HT-29 (cell line): Measurements from ENCODE around the gene PHTF2. TPM values are rescaled to one million over a fixed set of nuclear protein-coding genes. Genes with fewer than 3 reads are reported as not detected.
"Not testable (repeated sequence)": the region's sequence is repeated elsewhere in the genome, so short reads cannot be mapped to it uniquely, and the experiment has no call there.

Experiments
- DNase-seq: peaks from one replicate; pipeline ENCODE4 v3.0.0-alpha.2; 2015; ENCODE audit warnings: low spot score
- total RNA-seq: library from RNA; depleted of rRNA; stranded (reverse); fragments of >200 nt; shearing (Covaris generic); gene quantifications from 2 replicates; pipeline ENCODE4 v1.2.3, GENCODE V29; 2014

The PHTF2 gene
- total RNA-seq, 1 experiment from 2014 or later: 13.8 TPM

DNA sequence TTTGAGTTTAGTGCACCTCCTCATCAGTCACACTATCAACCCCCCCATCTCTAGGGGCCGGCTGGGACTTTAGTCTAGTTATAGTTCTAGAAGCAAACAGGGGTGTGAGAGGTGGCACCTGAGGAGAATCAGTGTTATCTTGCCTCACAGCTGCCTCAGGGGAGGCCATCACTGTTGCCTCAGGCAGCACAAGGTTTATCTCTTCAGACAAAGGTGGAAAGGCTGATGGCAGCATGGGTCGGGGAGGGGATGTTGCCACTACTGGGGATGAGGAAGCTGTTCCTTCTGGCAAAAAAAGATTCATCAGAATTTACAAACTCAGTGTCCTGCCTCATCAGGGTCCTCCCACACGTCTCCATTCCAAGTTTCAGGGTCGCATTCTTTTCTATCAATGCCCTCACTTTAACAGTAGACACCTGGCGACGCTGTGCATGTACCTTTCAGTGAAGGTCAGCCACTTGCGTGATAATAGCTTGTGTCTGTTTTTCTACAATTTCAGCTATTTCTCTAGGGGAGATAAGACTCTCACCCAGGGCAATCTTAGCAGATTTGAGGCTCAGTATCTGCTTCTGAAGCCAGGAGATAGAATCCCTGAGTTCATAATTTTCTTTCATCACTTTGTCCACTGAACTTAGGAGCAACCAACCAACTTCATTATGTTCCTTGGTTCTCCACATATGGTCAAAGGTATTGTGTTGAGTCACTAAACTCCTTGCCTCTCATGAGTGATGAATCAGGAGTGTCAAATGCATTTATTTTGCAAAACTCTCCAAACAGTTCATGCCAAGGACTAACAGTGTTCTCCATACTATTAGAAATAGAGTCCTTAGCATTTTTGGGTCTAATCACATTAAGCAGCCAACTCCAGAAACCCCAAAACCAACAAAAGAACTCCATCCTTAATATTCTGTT lies 75.1 kb downstream of the PHTF2 start:
- DNase-seq: not testable (repeated sequence)

DNA sequence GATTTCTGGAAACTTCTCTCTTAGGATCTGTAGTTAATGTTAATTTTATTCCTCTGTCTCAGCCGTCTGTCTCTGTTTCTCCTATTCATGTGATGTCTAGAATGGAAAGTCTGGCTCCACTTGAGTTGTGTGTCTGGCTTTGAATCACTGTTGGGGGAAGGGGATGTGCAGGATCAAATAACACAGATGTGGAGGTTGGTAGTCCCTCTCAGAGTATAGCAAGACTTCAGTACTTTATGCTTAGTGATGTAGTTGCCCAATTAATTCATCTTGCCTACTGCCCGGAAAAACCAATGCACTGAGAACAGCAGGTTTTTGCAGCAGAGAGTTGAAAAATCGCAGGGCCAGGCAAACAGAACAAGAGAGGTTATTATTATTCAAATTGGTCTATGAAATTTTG lies 79.2 kb downstream of the PHTF2 start:
- DNase-seq: no peak

DNA sequence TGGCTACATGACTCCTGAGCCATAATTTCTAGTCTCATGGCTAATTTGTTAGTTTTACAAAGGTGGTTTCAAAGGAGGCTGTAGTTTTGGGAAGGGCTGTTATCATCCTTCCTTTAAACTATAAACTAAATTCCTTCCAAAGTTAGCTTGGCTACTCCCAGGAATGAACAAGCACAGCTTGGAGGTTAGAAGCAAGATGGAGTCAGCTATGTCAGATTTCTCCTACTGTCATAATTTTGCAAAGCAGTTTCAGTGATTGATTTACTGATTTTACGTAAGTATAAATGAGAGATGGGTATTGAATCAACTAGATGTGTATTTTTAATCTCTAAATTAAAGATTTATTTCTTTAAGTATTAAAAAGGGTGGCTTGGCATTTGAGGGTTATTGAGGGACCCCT lies 79.9 kb downstream of the PHTF2 start:
- no peak for DNase-seq

DNA sequence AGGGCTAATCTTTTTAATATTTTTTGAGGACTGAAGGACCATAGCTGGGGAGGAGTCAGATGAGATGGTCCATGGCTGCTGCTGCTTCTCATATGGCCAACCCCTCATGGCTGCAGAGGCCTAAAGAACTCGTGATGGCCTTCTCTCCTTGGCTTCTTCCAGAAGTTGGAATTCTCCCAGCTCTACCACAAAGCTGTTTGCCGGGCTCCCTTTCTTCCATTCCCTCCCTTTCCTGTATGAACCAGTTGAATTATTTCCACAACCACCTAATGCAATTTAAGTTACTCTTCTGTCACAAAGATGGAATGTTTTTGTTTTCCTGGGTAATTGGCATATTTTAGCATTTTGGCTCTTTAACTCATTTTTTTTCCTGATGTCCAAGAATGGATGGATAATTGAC lies 80.7 kb downstream of the PHTF2 start:
- no peak for DNase-seq

DNA sequence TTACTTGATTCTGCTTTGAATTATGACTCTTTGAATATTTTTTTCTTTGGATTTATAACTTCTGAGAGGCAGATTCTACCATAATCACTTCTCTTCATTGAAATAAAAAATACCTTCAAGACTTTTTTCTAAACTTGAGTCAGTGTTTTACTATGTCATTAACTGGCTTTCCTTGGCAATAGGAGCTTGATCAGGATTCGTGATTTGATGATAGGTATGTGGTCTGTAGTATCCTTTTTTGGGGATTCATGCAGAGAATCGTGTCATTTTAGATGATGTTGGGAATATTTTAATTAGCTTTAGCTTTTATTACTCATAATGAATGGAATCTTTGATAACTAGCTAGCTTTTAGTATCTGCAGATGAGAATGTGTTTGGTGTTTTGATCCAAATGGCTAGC lies 83.3 kb downstream of the PHTF2 start:
- no peak for DNase-seq

DNA sequence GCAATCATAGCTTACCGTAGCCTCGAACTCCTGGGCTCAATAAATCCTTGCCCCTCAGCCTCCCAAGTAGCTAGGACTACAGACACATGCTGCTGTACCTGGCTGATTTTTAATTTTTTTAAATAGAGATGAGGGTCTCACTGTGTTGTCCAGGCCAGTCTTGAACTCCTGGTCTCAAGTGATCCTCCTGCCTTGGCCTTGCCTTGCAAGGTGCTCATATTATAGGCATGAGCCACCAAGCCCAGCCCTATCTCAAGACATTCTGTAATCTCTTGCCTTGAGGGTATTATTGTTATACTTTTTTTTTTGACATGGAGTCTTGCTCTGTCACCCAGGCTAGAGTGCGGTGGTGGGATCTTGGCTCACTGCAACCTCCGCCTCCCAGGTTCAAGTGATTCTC lies 86.6 kb downstream of the PHTF2 start:
- no peak for DNase-seq

DNA sequence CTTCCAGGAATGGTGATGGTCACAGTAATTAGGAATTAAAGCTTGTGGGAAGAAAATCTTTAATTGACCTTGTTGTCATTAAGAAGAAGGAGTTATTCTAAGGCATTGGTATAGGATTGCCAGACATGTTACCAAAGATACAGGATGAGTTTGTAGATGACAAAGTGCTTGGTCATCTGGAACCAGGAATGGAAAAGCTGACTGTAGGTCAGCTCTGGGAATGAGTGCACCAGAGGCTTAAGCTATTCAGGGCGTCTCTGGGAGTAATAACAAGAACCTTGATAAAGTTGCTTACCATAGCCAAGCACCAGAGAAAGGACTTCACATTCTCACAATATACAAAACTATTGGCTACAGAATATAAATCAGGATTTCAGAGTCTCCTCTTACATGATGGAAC lies 89.0 kb downstream of the PHTF2 start:
- DNase-seq: no peak

DNA sequence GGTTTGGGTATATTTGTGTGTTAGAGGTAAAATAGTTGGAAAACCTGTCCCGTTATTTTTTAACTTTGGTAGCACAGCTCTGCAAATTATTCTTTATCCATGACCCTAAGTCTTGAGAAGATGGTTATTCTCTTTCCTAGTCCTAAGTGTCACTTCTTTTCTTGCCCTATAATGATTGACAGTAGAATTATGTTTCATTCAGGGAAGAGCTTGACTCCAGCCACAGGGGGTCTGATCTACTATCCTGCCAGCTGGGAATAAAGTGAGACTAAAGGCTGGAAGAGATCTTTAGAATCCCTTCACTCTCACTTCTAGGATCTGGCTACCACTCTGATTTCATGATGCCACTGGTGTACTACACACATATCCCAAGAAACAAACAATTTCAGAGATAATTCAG lies 90.4 kb downstream of the PHTF2 start:
- DNase-seq: no peak

DNA sequence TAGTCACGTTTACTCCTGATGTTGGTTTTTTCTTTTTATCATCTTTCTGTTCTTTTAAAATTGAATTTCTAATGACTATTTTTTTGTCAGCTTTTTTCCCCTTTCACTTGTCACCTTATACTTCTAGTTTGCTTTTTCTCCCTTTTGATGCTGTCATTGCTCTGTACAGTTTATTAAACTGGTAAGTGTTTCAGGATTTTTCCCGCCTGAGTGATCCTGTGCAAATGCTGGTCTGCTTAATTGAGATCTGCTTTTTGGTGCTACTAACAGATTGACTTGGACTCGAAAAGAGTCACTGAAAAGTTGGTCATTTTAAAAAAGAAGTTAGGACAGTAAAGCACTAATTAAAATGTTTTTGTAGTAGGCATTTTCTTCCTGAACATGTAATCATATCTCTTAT lies 95.2 kb downstream of the PHTF2 start:
- no peak for DNase-seq

DNA sequence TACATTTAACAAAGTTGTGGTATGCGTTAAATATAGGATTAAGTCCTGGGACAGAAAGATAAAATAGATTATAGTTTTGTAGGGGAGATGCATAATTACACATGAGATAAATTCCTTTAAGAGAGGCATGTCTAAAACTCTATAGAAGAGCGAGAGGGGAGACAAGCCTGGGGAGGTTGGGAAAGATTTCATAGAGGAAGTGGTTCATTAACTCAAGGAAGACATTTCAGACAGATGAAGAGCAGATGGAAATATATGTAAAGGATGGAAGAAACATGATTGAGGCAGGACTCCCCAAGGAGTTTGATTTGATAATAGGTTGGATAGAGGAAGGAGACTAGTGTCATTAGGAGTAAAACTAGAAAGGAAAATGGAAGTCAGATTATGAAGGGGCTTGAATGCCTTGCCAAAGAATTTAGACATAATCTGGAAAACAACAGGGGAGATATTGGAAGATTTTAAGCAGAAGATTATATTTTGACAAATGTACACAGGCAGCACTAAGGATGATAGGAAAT lies 96.1 kb downstream of the PHTF2 start:
- DNase-seq: no peak

DNA sequence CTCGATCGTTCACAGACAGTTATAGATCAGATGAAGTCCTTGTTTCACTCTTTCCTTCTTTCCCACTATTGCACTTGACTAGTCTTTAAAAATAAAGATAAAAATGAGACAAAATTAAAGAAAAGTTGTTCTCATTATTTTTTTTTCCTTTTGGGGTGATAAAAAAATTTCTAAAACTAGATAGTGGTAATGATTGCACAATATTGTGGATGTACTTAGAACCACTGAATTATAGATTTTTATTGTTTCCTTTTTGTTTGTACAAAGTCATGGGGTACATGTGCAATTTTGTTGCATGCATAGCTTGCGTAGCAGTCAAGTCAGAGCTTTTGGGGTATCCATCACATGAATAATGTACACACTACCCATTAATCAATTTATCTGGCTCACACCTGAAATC lies 97.3 kb downstream of the PHTF2 start:
- DNase-seq: no peak

DNA sequence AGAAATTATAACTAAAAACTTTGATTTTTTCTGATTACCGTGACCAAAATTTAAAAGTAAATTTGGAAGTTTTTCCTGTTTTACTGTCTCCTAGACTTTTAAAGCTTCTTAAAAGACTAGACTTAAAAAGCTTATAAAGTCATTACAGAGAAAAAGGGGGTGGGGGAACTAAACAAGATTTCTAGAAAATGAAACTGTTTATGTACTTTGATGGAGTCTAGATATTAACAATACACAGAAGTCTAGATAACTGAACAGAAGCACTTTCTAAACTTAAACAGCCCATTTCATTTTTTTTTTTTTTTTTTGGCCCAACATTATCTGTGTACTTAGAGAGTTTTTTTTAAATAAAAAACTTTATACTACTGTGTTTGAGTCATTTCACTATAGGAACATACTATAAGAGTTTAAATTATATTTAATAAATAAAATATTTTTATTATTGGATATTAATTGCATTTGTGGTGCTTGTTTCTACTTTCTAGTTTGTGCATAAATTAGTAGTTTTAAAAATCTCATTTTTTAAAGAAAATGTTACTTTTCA lies 98.5 kb downstream of the PHTF2 start:
- no peak for DNase-seq

DNA sequence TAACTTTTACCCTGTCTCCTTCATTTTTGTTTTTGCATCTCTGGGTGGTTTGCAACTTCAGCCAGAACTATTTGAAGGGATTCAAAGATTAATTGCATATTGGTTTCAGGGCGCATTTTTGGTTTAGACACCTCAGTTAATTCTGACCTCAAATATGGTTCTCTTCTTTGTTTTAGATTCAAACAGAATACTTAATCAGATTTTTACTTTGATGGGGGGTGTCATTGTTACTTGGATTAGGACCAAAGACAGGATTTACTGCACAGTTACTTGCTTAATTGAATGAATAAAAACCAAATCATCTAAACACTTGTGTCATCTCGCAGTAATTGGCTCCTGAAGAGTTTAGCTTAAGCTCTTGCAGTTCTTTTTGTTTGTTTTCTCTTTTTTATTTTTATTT lies 100.9 kb downstream of the PHTF2 start:
- DNase-seq: no peak

DNA sequence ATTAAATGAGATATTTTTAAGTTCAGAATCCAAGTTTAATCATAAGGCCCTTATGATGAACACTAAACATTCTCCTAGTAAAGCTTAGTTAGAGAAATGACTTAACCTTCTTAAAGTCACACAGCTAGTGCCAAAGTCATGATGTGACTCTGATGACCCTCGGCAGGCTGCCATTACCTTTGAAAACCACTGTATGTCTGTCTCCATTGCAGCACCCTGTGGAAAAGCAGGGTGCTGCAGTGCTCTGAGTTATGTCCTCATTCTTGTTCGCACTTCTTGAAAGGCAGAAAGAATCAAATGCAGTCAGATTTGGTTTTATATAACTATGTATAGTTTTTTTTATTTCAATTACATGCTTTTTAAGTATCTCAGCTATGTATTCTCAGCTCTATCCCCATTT lies 105.0 kb downstream of the PHTF2 start:
- peak; percentile 36 for DNase-seq

DNA sequence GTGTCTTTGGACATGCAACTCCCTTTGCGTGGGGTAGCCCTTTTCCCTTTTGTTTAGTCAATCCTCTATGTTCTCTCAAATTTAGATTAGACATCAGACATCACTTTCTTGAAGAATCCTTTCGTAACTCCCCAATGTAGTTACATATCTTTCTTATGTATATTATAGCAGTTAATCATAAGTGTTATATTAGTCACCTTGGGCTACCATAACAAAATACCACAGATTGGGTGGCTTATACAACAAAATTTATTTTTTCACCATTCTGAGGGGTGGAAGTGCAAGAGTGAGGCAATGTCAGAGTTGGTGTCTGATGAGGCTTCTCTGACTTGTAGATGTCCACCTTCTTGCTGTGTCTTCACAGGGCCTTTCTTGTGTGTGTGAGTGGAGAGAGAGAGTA lies 105.7 kb downstream of the PHTF2 start:
- DNase-seq: no peak

DNA sequence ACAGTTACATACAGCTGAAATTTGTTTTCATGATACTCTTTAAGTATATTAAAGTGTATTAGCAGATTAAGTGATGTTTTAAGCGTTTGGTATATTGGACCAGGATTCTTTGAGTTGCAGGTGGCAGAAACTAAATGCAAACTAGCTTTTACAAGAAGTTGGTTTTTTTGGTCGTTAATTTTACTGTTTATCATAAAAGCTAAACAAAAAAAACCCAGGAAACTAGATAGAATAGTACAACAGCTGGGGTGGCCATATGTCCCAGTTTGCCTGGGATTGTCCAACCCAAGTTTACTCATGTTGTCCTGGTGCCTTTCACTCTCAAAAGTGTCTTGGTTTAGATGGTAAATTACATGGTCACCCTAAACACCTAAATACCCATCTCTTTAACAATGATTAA lies 108.7 kb downstream of the PHTF2 start:
- no peak for DNase-seq

DNA sequence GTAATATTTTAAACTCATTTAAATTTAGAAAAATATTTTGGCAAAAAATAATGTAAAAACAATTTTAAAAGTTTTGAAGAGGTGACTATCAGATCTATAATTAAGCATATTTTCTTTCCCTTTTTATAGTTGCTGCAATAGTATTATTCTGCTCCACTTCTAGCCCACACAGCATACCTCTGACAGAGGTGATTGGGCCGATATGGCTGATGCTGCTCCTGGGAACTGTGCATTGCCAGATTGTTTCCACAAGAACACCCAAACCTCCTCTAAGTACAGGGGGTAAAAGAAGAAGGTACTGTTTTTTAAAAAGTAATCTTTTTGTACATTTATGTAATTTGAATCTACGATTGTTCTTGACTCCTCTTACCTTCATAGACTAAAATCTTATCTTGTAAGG lies 110.1 kb downstream of the PHTF2 start:
- no peak for DNase-seq

DNA sequence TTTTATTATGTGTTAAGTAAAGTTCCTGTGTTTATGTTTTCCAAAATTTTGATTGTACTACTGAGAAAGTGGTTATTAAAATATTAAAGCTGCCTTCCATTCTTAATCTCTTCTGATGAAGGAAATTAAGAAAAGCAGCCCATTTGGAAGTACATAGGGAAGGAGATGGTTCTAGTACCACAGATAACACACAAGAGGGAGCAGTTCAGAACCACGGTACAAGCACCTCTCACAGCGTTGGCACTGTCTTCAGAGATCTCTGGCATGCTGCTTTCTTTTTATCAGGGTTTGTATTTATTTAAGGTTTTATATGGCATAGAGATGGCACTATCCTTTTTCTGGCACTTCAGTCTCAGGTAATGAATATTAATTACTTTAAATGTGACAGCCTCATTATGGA lies 111.6 kb downstream of the PHTF2 start:
- DNase-seq: peak; percentile 38

DNA sequence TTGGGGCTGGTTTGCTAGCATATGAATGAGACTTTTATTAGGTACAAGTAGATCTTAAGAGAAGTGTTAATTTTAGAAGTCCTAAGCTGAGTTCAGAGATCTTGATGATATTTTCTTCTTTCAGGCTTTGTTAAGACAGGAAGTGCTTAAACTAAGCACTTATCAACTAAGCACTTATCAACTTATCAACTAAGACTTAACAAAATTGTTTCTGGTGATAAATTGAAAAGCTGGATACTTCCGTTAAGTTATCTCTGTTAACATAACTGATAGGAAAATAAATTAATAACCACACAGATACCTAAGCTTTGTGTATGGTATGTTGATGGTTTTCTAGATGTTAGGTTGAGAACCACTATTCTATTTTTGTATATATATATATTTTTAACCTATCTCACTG lies 113.7 kb downstream of the PHTF2 start:
- no peak for DNase-seq

DNA sequence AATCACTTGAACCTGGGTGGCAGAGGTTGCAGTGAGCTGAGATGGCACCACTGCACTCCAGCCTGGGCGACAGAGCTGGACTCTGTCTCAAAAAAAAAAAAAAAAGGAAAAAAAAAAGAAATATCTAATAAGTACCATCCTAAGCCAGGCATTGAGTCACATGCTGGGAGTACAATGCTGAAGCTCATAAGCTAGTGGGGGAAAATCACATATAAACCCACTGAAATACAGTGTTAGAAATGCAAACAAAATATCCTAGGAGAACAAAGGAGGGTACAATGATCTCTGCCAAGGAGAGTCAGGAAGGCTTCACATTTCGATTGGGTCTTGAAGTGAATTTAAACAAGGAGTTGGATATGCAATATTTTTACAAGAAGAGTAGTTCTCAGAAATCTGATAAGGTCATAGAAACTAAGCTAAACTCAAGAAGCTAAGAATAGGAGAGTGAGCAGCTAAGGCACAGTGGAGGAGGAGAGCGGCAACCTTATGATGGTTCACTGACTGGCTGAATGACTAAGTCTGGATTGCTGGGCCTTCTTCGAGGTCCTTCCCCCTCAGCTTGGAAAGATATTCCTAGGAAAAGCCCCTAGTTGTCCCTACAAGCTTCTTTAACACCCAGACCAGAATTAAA lies 115.5 kb downstream of the PHTF2 start:
- no peak for DNase-seq

DNA sequence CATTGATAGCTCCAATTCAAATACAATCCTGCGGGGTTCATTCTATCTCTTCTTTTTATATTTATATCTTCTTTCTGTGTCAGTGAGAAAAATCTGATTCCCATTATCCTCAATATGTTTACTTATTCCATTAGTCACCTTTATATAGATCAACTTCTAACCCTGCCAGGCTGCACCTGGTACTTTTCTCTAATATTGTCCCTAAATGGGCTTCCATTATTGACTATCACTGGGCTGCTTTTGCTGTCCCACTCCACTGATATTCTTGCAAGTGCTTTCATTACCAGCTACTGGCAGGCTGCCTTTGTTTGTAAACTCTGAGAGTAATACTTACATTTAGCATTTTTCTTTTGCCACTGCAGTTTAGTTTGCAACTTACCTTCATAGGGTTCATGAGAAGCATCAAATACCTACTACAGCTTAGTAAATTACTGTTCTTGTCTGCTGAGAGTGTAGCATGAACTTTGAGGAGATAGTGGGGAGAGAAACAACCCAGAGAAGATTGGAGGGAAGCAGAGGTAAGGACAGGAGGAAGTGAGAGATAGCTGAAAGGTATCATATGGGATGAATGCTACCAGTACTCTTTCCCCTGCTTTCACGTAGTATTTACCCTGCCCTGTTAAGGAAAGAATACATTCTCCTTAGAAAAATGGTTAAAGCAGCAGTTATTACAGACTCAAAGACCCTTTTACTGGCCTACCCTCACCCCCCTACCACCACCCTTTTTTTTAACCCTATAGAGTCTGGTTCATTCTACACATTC lies 119.1 kb downstream of the PHTF2 start:
- DNase-seq: no peak

DNA sequence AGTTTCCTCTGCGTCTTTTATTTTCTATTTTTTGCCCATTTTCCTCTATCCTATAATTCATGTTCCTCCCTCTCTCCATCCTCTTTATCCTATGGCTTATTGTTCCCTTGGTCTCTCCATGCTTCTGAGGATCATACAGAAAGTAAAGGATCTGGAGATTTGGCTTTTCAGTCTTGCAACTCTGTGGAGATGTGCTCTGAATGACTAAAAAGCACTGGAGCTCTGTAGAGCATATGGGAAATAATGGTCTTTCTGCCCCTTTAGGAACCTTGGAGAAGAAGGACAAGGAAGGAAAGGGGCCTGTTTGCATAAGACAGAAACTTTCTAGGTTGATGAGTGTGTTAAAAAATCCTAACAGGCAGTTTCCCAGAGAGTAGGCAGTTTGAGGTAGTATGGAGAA lies 120.1 kb downstream of the PHTF2 start:
- DNase-seq: no peak
